Endodermal cell (in vitro differentiated cells): ENCODE data around the gene ENTPD2. TPM values are rescaled to one million over a fixed set of nuclear protein-coding genes. Genes with fewer than 3 reads are reported as not detected.

ENCODE experiments used
- DNase-seq: peaks from one replicate; pipeline ENCODE4 v3.0.0-alpha.2; 2017
- H3K27ac ChIP-seq: 2 replicates; pipeline ENCODE4 v1.5.1; 2013; ENCODE audit warnings: mild to moderate bottlenecking, low read depth, low read length, moderate library complexity
- H3K27me3 ChIP-seq: 2 replicates; pipeline ENCODE4 v1.6.1; 2013; ENCODE audit warnings: mild to moderate bottlenecking, low read length, moderate library complexity; ENCODE audit not compliant: insufficient read depth, control insufficient read depth, poor library complexity, severe bottlenecking
- H3K36me3 ChIP-seq: 2 replicates; pipeline ENCODE4 v1.7.0; 2013; ENCODE audit warnings: mild to moderate bottlenecking, low read length, moderate library complexity; ENCODE audit not compliant: control insufficient read depth, insufficient read depth
- H3K4me1 ChIP-seq: one replicate; pipeline ENCODE4 v1.7.0; 2013; ENCODE audit warnings: low read length; ENCODE audit not compliant: control insufficient read depth, insufficient read depth
- H3K4me3 ChIP-seq: 2 replicates; pipeline ENCODE4 v1.5.1; 2013; ENCODE audit warnings: mild to moderate bottlenecking, low read length, moderate library complexity
- H3K9ac ChIP-seq: 2 replicates; pipeline ENCODE4 v1.6.1; 2013; ENCODE audit warnings: mild to moderate bottlenecking, low read length, moderate library complexity; ENCODE audit not compliant: poor library complexity, severe bottlenecking; ENCODE audit errors: extremely low read depth
- H3K9me3 ChIP-seq: 2 replicates; pipeline ENCODE4 v1.6.1; 2013; ENCODE audit warnings: mild to moderate bottlenecking, low read length, moderate library complexity; ENCODE audit not compliant: control insufficient read depth
- H3K27ac Mint-ChIP-seq: 2 replicates; pipeline ENCODE4 v1.8.0; 2020; ENCODE audit warnings: mixed read lengths
- H3K27me3 Mint-ChIP-seq: 2 replicates; pipeline ENCODE4 v1.8.0; 2021; ENCODE audit warnings: mild to moderate bottlenecking, mixed read lengths; ENCODE audit not compliant: insufficient read depth
- H3K36me3 Mint-ChIP-seq: 2 replicates; pipeline ENCODE4 v1.8.0; 2020; ENCODE audit warnings: low read depth, mixed read lengths
- H3K4me1 Mint-ChIP-seq: 2 replicates; pipeline ENCODE4 v1.8.0; 2020; ENCODE audit warnings: mixed read lengths
- H3K4me3 Mint-ChIP-seq: 2 replicates; pipeline ENCODE4 v1.8.0; 2020; ENCODE audit warnings: mild to moderate bottlenecking, moderate library complexity, mixed read lengths
- H3K9me3 Mint-ChIP-seq: 2 replicates; pipeline ENCODE4 v1.8.0; 2020; ENCODE audit warnings: mild to moderate bottlenecking, mixed read lengths
- CTCF ChIP-seq: fragments of 200-600 bp; sonication (generic); conservative IDR thresholded peaks from 2 replicates; pipeline ENCODE4 v1.5.0; 2021; ENCODE audit warnings: antibody characterized with exemption, mild to moderate bottlenecking
- WGBS, 2 experiments: methylation state at CpG; one replicate each; pipeline versions ENCODE4 v1.1.5 to v1.1.7; 2013; ENCODE audit warnings: missing lambda C conversion rate in 2 of 2, mixed read lengths in 1 of 2; ENCODE audit not compliant: insufficient coverage in 1 of 2, insufficient read length in 1 of 2; 5-methylcytosine and 5-hydroxymethylcytosine counted together
- total RNA-seq, 2 donors: library from RNA; stranded (reverse); fragmentation: NEBNext Ultra II Directional in 1 of 2; extraction: Animal tissue kit (Norgen Biotek cat#: 25700) in 1 of 2; gene quantifications; 2 replicates in 1 of 2; 3 replicates in 1 of 2; pipeline ENCODE4 v1.2.1, GENCODE V29; 2021

ENTPD2 gene
- total RNA-seq, 2 donors from 2014 or later: 1.2 to 2.4 TPM

GRCh38 chr9:137027369-137028262, 26.2 kb downstream of the ENTPD2 start, which contains the start of gene ABCA2:
Gene ABCA2 (minus strand): TSS chr9:137028237. CDS start chr9:137028140, 97 bp downstream.
- no peaks in the 10 kb centered on the region for H3K9me3 ChIP-seq
- Mint-ChIP-seq H3K27me3 (peaks cover 14% of the 10 kb centered on the region), H3K27ac (no peak within 1 kb of the TSS), H3K4me1 (no peaks in the 10 kb centered on the region), H3K4me3 (peak within 1 kb of the TSS; percentile 53), H3K36me3 (no peaks in the 10 kb centered on the region), H3K9me3 (no peaks in the 10 kb centered on the region)
- DNase-seq: peak; percentile 73
- no peak for TF ChIP-seq CTCF
- H3K4me1 ChIP-seq: no peaks in the 10 kb centered on the region
- no peaks in the 10 kb centered on the region for H3K36me3 ChIP-seq
- H3K27me3 ChIP-seq: peaks cover 17% of the 10 kb centered on the region
- WGBS, 2 experiments: 2 to 8% methylated on average over 37 to 95 of the region's 95 CpGs
- H3K4me3 ChIP-seq: peak within 1 kb of the TSS; percentile 81
- H3K27ac ChIP-seq: no peak within 1 kb of the TSS
- H3K9ac ChIP-seq: no peak within 1 kb of the TSS

GRCh38 chr9:137026828-137027227, 27.0 kb downstream of the ENTPD2 start:
- no peak for DNase-seq
- 92 to 100% methylated on average over 3 to 4 of the region's 4 CpGs for WGBS, 2 experiments

GRCh38 chr9:137026384-137026783, 27.5 kb downstream of the ENTPD2 start:
- no peak for DNase-seq
- H3K4me3 Mint-ChIP-seq: no peak overlapping the region
- Histone ChIP-seq H3K9me3 (no peaks in the 10 kb centered on the region), H3K27me3 (peaks cover 17% of the 10 kb centered on the region), H3K9ac (no peak overlapping the region), H3K4me3 (no peak overlapping the region), H3K27ac (no peak overlapping the region), H3K4me1 (no peaks in the 10 kb centered on the region), H3K36me3 (no peaks in the 10 kb centered on the region)
- 89 to 94% methylated on average over 2 of the region's 2 CpGs for whole genome bisulfite sequencing, 2 experiments
- H3K27me3 Mint-ChIP-seq: peaks cover 12% of the 10 kb centered on the region
- no peaks in the 10 kb centered on the region for H3K4me1 Mint-ChIP-seq
- no peaks in the 10 kb centered on the region for H3K9me3 Mint-ChIP-seq
- TF ChIP-seq CTCF: no peak
- H3K36me3 Mint-ChIP-seq: no peaks in the 10 kb centered on the region
- no peak overlapping the region for H3K27ac Mint-ChIP-seq

More at GRCh38 chr9:137026828-137027227, 27.0 kb downstream of the ENTPD2 start:
- H3K4me3 ChIP-seq: peak overlapping the region; percentile 70
- no peaks in the 10 kb centered on the region for H3K36me3 Mint-ChIP-seq
- peak overlapping the region; percentile 53 for H3K4me3 Mint-ChIP-seq
- TF ChIP-seq CTCF: no peak
- no peak overlapping the region for H3K27ac Mint-ChIP-seq
- H3K27me3 Mint-ChIP-seq: peaks cover 14% of the 10 kb centered on the region
- H3K4me1 ChIP-seq: no peaks in the 10 kb centered on the region
- no peaks in the 10 kb centered on the region for H3K9me3 ChIP-seq
- H3K27me3 ChIP-seq: peaks cover 17% of the 10 kb centered on the region
- H3K4me1 Mint-ChIP-seq: no peaks in the 10 kb centered on the region
- H3K9ac ChIP-seq: no peak overlapping the region
- no peaks in the 10 kb centered on the region for H3K9me3 Mint-ChIP-seq
- H3K36me3 ChIP-seq: no peaks in the 10 kb centered on the region
- H3K27ac ChIP-seq: no peak overlapping the region
